GM12872 (cell line): ENCODE data around the gene ASS1.

Experiments used
- TF ChIP-seq, protein P1 (sequence below): IDR thresholded peaks from 3 replicates; pipeline ENCODE4 v1.5.1; 2011; ENCODE audit warnings: low read depth, mild to moderate bottlenecking, low read length, moderate library complexity; ENCODE audit not compliant: insufficient read depth

The ASS1 gene

GRCh38 chr9:130402645-130403440, 41.9 kb upstream of the ASS1 start:
- TF ChIP-seq, protein P1, sequence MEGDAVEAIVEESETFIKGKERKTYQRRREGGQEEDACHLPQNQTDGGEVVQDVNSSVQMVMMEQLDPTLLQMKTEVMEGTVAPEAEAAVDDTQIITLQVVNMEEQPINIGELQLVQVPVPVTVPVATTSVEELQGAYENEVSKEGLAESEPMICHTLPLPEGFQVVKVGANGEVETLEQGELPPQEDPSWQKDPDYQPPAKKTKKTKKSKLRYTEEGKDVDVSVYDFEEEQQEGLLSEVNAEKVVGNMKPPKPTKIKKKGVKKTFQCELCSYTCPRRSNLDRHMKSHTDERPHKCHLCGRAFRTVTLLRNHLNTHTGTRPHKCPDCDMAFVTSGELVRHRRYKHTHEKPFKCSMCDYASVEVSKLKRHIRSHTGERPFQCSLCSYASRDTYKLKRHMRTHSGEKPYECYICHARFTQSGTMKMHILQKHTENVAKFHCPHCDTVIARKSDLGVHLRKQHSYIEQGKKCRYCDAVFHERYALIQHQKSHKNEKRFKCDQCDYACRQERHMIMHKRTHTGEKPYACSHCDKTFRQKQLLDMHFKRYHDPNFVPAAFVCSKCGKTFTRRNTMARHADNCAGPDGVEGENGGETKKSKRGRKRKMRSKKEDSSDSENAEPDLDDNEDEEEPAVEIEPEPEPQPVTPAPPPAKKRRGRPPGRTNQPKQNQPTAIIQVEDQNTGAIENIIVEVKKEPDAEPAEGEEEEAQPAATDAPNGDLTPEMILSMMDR = no peak

DNA sequence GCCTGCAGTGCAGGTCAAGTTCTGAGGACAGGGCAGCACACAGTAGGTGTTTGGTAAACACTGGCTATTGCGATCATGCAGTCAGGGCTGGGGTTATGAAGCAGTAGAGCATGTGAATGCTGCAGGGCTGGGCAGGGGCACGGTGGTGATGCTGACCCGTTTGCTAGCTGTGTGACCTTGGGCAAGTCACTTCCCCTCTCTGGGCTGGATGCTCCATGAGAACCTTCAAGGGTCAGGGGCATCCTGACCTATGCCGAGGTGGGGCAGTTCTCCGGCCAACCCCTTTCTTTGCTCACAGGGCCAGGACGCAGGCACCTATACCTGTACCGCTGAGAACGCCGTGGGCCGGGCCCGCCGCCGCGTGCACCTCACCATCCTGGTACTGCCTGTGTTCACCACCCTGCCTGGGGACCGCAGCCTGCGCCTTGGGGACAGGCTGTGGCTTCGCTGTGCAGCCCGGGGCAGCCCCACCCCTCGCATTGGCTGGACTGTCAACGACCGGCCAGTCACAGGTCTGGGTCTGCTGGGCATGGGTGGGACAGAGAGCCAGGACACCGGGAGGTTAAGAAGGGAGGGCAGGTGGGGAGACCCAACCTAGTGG, 39.0 kb upstream of the ASS1 start:
- TF ChIP-seq, protein P1 = no peak

DNA sequence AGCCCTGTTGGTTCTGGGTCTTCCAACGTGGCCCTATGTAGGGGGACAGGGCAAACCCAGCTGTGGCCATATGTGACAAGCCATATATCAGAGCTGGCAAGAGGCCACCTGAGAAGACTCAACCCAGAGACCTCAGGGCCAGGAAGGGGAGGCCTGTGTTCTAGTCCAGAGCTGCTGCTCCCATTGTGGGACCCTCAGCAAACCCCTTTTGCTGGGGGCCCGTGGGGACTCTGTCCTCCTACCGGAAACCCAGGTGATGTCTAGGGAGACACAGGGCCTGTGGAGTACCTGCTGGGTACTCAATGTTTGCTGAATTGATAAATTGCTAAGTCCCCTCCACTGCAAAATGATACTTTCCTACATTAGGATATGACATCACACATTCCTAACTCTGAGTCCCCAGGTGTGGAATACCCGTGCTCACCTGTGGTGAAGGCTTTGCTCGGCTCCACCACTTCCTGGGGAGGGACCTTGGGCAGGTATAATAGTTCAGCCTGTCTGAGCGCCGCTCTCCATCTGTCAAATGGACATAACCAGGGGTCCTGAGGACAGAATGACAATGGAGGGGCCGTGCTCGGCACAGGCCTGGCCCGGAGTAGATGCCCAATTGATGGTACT, 38.4 kb upstream of the ASS1 start:
- TF ChIP-seq, protein P1 = no peak

DNA sequence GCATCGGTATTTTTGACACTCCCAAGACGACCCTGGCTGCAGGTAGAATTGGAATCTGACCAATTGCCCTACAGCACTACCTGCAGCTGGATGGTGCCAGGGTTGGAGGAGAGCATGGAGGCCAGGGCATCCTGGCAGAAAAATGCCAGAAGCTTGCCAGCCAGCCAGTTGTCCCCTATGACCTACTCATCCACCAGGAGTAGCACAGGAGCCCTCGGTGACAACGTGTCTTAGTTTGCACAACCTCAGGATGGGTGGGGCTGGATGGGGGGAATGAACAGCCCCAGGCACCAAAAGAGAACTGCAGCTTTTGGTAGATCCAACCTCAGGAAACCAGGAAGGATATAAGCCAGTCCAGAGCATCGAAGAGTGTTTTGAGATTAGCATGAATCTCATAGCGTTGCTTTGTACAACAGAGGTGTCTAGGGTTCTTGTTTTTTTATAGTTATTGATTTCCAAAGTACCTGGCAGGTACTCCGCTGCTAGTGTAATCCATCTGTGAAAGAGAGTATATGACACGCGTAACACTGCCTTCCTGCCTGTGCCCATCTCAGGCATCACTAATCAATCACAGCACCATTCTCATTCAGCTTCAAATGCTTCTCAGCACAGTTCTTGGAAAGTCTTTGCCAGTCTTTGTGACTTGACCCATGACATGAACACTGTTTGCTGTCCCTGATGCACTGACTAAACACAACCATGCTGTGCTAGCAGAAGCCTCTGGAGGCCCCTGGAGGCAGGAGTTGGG, 36.7 kb upstream of the ASS1 start:
- TF ChIP-seq, protein P1 = no peak

DNA sequence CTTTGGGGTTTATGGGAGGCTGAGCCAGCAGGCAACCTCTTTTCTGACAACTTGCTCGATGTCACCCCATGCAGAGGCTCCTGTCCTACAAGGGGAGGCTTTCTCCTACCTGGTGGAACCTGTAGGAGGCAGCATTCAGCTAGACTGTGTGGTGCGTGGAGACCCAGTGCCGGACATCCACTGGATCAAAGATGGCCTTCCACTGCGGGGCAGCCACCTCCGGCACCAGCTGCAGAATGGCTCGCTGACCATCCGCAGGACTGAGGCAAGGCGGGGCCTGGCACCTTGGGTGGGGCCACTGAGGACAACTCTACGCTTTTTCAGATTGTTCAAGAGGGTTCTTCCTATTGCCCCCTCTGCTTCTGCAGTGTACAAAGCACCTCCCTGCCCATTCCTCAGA, 36.1 kb upstream of the ASS1 start:
- TF ChIP-seq, protein P1 = 0 out of 3 replicates have a peak, but pooled peaks have one; percentile 5

DNA sequence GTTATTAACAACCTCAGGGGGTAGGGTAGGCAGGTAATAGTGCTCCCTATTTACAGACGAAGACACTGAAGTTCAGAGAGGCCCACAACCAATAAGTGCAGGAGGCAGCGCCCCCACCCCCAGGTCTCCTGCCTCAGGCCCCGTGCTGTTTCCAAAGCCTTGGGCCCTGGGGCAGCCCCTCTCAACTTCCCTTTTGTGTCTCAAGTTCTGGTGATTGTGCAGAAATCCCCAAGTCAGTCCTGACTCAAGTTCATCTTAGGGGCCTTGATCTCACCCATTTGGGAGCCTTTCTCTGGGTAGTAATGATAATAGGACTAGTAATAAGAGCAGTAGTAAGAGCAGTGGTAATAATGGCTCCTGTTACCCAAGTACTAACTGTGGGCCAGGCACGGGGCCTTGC, 35.5 kb upstream of the ASS1 start:
- TF ChIP-seq, protein P1 = no peak

GRCh38 chr9:130410443-130410842, 34.3 kb upstream of the ASS1 start:
- TF ChIP-seq, protein P1 = no peak
